NK-92 (cell line): ENCODE results near the gene HMGCLL1.

Source experiments
- DNase-seq: peaks from one replicate; lab custom pipeline; 2025; ENCODE audit not compliant: unreplicated experiment; lab: John Stamatoyannopoulos, UW

Gene HMGCLL1

GRCh38 chr6:55536391-55536956, 42.5 kb downstream of the HMGCLL1 start:
- DNase-seq = no peak

- DNase-seq = no peak
These were observed 47.5 kb downstream of the HMGCLL1 start for GRCh38 chr6:55531496-55531895.

GRCh38 chr6:55530931-55531330, 48.1 kb downstream of the HMGCLL1 start:
- no peak for DNase-seq

- DNase-seq = no peak
These were observed 50.4 kb downstream of the HMGCLL1 start for GRCh38 chr6:55528624-55529023.

GRCh38 chr6:55524441-55524840, 54.6 kb downstream of the HMGCLL1 start:
- no peak for DNase-seq

- no peak for DNase-seq
These were observed 60.4 kb downstream of the HMGCLL1 start for GRCh38 chr6:55518529-55519060.

GRCh38 chr6:55516736-55517135, 62.3 kb downstream of the HMGCLL1 start:
- no peak for DNase-seq

GRCh38 chr6:55512904-55513303, 66.1 kb downstream of the HMGCLL1 start:
- no peak for DNase-seq

GRCh38 chr6:55511122-55511800, 67.7 kb downstream of the HMGCLL1 start:
- DNase-seq = no peak

GRCh38 chr6:55499591-55499990, 79.4 kb downstream of the HMGCLL1 start:
- no peak for DNase-seq

- DNase-seq = no peak
These were observed 81.3 kb downstream of the HMGCLL1 start for GRCh38 chr6:55497694-55498093.

GRCh38 chr6:55496201-55496600, 82.8 kb downstream of the HMGCLL1 start:
- no peak for DNase-seq

- DNase-seq = no peak
These were observed 83.7 kb downstream of the HMGCLL1 start for GRCh38 chr6:55495277-55495676.

- DNase-seq = no peak
These were observed 84.6 kb downstream of the HMGCLL1 start for GRCh38 chr6:55494411-55494810.

- DNase-seq = no peak
These were observed 86.7 kb downstream of the HMGCLL1 start for GRCh38 chr6:55492259-55492658.

GRCh38 chr6:55490871-55491270, 88.1 kb downstream of the HMGCLL1 start:
- DNase-seq = no peak

- DNase-seq = no peak
These were observed 104.6 kb downstream of the HMGCLL1 start for GRCh38 chr6:55474382-55474781.

GRCh38 chr6:55473722-55474121, 105.3 kb downstream of the HMGCLL1 start:
- DNase-seq = no peak

GRCh38 chr6:55469951-55470366, 109.0 kb downstream of the HMGCLL1 start:
- no peak for DNase-seq

GRCh38 chr6:55456016-55456415, 123.0 kb downstream of the HMGCLL1 start:
- DNase-seq = no peak

GRCh38 chr6:55450005-55450404, 129.0 kb downstream of the HMGCLL1 start:
- no peak for DNase-seq

GRCh38 chr6:55449225-55449624, 129.8 kb downstream of the HMGCLL1 start:
- no peak for DNase-seq

- DNase-seq = no peak
These were observed 130.5 kb downstream of the HMGCLL1 start for GRCh38 chr6:55448451-55448850.
